GM21576 (cell line): ENCODE measurements around the gene ALS2.
"Not testable (repeated sequence)": the region's sequence is repeated elsewhere in the genome, so short reads cannot be mapped to it uniquely, and the experiment has no call there.

ENCODE experiments used
- ATAC-seq: cut with Tn5 transposase; IDR thresholded peaks from one replicate; pipeline ENCODE4 v1.9.1; 2021; ENCODE audit warnings: mild to moderate bottlenecking, moderate library complexity; ENCODE audit not compliant: unreplicated experiment

ALS2 gene

DNA sequence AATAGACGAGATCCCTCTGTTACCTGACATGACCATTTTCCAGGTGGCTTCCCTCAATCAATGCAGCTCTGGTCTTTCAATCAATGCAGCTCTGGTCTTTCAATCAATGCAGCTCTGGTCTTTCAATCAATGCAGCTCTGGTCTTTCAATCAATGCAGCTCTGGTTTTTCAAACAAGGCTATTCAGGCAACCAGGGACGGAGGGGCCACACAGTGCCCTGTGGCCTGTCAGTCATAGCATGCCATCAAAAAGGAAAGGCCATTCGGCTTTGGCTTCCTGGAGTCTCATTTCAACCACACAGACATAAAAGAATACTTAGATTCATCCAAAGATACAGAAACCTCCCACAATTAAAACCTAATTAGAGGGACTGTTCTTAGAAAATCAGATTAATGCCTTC lies 95.6 kb downstream of the ALS2 start:
- no peak for ATAC-seq

DNA sequence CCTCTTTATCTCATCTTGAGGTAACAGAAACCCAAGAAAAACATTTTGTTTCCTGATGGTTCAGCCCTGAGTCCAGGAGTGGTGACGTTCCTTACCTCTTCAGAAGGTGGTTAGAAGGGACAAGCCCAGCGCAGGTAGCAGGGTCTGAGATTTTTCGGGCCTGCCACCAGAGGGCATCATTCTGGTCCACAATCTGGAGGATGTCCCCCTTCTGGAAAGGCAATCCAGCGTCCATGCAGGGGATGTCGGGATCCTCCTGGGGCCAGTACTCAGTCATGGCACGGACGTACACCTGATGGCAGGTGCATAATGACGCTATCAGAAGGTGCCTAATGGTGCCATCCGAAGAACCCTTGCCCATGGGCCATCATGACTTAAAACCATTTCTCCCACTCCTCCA lies 100.0 kb downstream of the ALS2 start:
- ATAC-seq = no peak

DNA sequence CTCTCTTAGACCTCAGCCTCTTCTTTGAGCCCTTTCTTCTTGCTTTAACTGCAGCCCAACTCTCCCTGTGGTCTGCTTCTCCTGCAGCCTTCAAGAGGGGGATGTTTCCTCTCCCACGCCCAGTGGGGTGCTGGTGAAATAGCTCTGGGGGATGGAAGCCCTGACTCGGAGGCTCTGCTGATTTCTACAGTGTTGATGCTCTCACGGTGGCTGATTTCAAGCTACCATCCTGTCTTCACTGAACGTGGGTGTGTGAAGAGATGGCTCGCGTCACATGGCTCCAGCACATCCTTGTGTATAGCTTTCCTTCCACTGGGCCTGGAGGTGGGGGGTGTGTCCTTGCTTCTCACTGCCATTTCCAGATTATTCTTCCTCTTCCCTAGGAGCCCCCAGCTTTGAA lies 102.3 kb downstream of the ALS2 start:
- ATAC-seq = no peak

DNA sequence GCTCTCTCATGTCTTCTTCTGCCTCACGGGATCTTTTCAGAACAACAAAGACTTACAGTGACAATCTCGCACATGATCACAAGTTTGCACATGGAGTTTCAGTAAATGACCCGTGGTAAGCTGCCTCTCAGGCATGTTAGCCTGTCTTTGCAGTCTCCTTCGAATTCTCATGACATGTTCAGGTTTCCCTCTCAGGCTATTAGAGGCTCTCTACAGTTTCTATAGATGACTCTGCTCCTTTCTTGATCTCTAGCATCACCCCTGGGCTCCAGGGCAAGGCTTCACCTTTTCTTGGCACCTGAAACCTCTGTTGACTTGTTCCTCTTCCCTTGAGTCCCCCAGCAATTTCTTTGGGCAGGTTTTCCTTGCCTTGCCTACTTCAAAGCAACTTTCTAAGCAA lies 105.3 kb downstream of the ALS2 start:
- no peak for ATAC-seq

DNA sequence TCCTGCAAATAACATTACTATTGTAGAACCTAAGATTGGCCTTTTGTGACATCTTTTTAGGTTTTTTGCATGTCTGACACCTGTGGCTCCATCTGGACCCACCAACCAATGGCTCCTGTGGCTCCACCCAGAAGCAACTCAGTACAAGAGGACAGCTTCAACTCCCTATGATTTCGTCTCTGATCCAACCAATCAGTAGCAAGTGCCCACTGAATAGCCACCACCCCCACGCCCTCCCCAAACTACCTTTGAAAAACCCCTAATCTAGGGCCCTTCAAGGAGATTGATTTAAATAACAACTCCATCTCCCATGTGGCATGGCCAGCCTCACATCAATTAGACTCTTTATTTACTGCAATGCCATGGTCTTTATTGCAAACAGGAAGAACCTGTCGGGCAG lies 105.9 kb downstream of the ALS2 start:
- no peak for ATAC-seq

DNA sequence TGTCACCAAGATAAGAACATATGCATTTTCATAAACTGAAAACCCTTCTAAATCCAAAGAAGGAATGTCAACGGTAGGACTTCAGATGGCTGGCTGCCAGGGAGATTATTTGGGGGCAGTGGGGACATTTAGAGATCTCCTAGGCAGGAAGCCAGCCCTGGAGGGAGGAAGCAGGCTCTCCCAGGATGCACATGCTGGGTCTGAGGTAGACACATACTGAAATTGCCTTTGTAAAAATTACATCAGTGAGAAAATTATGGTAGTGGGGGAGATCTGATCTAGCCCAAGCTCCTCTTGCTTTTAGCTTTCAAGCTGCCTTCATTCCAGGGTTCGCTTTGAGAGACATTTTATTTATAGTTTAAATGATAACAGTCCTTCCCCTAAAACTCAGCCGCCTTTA lies 106.4 kb downstream of the ALS2 start:
- ATAC-seq = no peak

DNA sequence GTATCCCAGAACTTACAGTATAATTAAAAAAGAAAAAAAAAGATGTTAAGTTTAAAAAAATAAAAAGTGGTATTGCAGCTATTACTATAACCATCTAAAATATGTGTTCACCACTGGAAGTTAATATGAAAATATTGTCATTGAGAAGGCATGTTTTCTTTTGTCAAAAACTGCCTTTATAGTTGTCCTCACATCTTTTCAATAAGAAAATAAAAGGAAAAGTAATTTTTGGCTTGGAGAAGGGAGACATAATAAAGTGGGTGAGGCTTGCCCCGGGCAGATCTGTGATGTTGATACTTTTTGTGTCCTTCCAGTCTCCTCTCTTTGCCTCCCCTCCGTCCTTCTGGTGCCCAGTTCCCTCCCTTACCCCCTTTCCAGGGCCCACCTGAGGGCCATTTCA lies 107.2 kb downstream of the ALS2 start:
- ATAC-seq = no peak

DNA sequence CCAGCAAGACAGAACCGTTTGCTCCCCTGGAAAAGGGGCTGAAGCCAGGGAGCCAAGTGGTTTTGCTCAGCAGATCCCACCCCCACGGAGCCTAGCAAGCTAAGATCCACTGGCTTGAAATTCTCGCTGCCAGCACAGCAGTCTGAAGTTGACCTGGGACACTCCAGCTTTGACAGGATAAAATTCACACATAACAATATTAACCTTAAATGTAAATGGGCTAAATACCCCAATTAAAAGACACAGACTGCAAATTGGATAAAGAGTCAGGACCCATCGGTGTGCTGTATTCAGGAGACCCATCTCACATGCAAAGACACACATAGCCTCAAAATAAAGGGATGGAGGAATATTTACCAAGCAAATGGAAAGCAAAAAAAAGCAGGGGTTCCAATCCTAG lies 109.5 kb downstream of the ALS2 start:
- ATAC-seq = not testable (repeated sequence)

DNA sequence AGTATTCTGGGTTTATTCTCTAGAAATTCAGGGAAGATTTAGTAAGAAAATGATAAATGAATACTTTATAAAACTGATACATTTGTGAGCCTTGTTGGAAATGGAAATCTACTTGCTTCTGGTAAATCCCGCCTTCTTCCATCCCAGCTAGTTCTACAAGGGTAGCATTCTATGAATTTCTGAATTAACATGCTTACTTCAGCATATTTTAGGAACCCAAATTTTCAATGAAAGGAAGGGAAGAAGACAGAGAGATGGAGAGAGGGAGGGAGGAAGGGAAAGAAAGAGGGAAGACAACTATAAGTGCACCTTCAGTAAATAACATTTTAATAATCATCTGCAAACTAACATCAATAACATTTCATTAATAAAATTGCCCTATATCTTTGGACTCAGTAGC lies 110.9 kb downstream of the ALS2 start:
- ATAC-seq = no peak

DNA sequence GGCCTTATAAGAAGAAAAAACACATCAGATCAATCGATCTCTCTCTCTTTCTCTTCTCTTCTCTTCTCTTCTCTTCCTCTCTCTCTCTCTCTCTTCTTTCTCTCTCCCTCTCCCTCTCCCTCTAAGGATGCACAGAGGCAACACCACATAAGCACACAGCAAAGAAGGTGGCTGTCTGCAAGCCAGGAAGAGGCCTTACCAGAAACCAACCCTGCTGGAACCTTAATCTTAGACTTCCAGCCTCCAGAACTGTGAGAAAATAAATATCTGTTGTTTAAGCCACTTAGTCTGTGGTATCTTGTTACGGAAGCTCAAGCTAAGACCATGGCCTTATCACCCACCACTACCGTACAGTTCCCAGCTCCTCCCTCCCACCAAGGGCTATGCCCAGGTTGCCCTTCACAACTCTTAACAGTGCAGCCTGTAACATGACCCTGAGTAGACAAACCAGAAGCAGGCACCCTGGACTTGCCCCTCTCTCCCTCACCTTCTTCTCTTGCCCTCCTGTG lies 112.3 kb downstream of the ALS2 start:
- no peak for ATAC-seq

DNA sequence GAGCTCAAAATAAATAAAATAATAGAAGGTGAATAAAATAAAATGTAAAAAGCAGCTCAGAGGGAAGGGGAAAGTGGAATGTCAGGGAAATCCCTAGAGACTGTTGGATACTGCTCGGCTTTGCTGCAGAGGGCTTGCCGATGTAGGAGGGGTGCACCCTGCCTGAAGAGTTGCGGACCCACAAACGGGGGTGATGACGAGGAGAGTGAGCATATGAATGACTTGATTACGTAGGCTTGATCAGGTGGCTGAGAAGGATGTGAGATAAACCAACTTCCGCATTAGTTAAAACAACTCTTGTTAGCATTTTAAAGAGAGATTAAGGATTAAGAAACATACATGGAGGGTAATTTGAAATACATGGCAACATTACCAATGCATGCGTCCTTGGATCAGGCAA lies 116.4 kb downstream of the ALS2 start:
- ATAC-seq = no peak

DNA sequence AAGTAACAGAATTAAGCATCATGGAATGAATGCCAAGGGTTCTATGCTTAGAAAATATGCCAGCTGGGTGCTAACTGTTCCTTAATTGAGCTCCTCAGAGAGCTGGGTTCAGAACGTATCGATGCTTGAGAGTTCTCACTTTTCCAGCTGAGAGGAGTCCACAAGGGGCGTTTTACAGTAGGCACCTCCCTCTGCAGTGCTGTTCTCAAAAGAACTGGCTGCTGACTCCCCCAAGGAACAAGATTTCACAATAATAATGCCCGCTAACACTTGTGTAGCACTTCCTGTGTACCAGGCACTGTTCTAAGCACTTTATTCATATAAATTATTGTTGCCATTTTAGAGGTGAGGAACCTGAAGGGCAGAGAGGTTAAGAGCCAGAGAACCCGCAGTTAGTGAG lies 119.4 kb downstream of the ALS2 start:
- no peak for ATAC-seq

DNA sequence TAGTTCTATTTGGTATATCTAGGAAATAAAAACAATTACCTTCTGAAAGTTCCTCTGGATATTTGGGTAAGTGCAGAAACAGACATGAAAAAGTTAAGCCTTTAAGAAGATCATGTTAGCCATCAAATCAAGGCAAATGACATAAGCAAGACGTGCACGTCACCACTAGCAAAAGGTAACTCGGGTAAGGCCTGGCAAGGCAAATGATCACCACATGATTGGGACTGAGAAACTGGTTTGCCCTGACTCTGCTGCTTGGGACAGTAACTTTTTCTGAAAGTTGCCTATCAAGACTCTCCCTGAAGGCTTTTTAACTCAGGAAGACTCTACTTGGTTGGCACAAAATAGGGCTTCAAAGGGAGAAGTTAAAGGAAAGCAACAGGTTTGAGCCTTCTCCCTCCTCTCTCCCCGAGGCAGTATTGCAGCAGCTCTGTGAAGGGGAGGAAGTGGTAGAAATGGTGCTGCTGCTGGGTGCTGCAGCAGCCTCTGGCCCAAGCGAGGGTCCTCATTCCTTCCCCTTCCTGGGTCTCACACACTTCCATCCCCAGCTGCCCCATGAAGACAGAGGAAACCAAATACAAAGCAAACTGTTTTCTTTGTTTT lies 120.3 kb downstream of the ALS2 start:
- no peak for ATAC-seq

DNA sequence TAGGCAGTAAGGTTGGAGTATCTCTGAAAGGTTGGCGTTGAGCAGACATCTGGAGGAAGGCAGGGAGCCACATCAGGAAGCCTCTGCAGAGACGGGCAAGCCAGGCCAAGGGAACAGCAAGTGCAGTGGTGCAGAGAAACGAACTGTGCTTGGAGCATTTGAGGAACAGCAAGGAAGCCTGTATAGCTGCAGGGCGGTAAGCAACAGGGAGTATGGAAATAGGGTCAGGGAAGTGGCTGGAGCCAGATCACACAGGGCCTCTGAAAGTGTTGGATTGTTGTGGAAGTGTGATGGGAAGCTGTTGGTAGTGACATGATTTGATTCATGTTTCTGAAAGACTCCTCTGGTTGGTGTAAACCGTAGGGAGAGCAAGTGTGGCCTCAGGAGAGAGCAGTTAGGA lies 124.0 kb downstream of the ALS2 start:
- ATAC-seq = no peak

DNA sequence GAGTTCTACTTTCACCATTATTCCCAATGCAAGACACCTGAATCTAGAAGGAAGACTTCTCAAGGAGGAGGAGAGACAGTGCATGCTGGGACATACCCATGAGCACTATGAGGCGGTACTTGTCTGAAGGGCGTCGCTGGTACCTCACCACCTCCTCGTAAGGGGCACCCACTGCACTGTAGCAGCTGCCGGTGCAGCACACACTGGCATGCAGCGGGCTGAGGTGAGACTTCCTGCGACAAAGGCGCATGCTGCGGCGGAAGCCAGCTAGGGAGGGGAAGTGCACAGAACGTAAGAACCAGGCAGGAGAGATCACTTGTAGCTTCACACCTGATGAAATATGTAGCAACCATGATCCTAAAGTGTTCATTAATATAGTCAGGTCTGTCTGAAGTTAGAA lies 124.6 kb downstream of the ALS2 start:
- no peak for ATAC-seq

DNA sequence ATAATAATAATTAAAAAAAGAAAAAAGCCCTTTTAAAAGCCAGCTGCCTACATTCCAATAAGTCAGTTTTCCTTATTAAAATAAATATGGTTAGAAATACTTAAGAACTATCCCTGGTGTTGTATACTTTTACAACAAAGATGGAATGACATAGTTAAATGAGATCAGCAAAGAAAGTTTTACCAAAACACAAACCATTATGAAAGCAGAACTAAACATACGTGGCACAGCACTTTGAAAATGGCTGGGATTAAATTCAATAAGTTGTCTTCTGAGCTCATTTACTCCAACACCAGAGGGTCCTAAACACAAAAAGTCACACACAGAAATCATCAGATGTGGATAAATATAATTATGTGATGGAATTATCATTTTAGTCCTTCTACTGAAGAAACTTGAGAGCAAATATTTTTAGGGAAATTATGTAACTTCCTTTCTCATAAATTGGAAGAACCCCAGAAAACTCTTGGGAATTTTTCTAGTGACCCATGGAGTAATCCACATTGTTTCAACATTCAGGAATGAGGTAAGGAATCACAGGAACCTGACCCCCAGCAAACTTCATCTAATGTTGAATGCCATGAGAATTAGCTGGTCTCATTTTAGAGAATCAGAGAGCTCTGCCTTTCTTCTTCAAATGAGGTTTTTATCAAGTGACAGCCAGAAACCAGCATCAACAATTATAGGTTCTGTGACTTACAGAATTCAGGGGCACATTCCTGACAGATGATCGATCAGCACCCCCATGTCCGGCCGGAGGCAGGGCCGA lies 125.9 kb downstream of the ALS2 start:
- no peak for ATAC-seq

DNA sequence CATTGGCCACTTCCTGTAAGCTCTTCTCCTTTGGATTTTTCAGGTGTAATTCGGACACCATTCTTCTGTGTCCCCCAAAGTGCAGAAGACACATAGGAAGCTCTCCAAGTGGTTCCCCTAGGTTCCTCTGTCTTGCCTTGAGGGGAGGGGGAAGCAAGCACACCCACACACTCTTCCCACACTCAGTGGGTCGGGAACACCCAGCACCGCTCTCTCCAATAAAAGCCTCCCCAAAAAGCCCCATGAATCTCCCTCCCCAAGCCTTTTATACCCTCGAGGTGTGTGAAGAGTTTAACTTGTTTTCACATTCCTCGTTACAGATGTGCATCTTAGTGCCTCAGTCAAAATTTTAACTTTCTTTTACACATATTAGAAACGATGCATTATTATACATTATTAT lies 127.5 kb downstream of the ALS2 start:
- no peak for ATAC-seq
